NB4 (cell line): ENCODE data around the gene NCOA1.
"Not testable (repeated sequence)": the region's sequence is repeated elsewhere in the genome, so short reads cannot be mapped to it uniquely, and the experiment has no call there.

ENCODE experiments used
- CTCF ChIP-seq: IDR thresholded peaks from one replicate; pipeline ENCODE4 v1.5.1; 2012; ENCODE audit warnings: low read depth, low read length
- MAX ChIP-seq: IDR thresholded peaks from 2 replicates; pipeline ENCODE4 v1.6.1; 2011; ENCODE audit warnings: low read depth, low read length
- MYC ChIP-seq: IDR thresholded peaks from 2 replicates; pipeline ENCODE4 v1.6.1; 2011; ENCODE audit warnings: low read depth, low read length
- POLR2A ChIP-seq: IDR thresholded peaks from 2 replicates; pipeline ENCODE4 v1.6.1; 2011; ENCODE audit warnings: mild to moderate bottlenecking; ENCODE audit not compliant: insufficient read length; ENCODE audit errors: extremely low read depth

GRCh38 chr2:24468453-24468852 lies 22.6 kb upstream of the NCOA1 start:
- not testable (repeated sequence) for TF ChIP-seq CTCF, POLR2A, MAX, MYC
